ENCODE data around the gene MPZL3. TPM values are rescaled to one million over a fixed set of nuclear protein-coding genes. Genes with fewer than 3 reads are reported as not detected.

MPZL3 gene
- total RNA-seq, 6 donors from 2014 or later: 2.3 to 27.7 (median 10.4) TPM

GRCh38 chr11:118212131-118212725 is 39.9 kb downstream of the MPZL3 start:
- DNase-seq: peak in 1 of 2 donors; percentile 79
- Histone ChIP-seq H3K27ac (peak overlapping the region; percentile 36 to 71 (median 44)), H3K4me1 (peaks cover 9 to 57% (median 32%) of the 10 kb centered on the region in 4 donors)

GRCh38 chr11:118211006-118211405 is 41.2 kb downstream of the MPZL3 start:
- no peak overlapping the region for H3K4me3 ChIP-seq
- H3K4me1 ChIP-seq: peaks cover 16 to 55% (median 32%) of the 10 kb centered on the region in 4 donors
- WGBS, 2 donors: 60 to 64% methylated on average over 6 of the region's 6 CpGs
- ATAC-seq (ENCODE audit: low FRiP score in 2 of 2) (no peak), DNase-seq (no peak)
- H3K27me3 ChIP-seq: no peaks in the 10 kb centered on the region
- no peak for TF ChIP-seq POLR2AphosphoS5 (IDR thresholded peaks at IDR 0.05)
- no peak for TF ChIP-seq POLR2A (IDR thresholded peaks at IDR 0.05)
- no peak for TF ChIP-seq EP300 (IDR thresholded peaks at IDR 0.05)
- no peak for TF ChIP-seq CTCF (IDR thresholded peaks at IDR 0.05)
- H3K9me3 ChIP-seq: no peaks in the 10 kb centered on the region
- peak overlapping the region in 3 of 4 donors; percentile 36 to 71 (median 48) for H3K27ac ChIP-seq
- H3K36me3 ChIP-seq: no peaks in the 10 kb centered on the region

More at GRCh38 chr11:118212131-118212725, 39.9 kb downstream of the MPZL3 start:
- H3K27me3 ChIP-seq: no peaks in the 10 kb centered on the region
- H3K4me3 ChIP-seq: no peak overlapping the region
- 58 to 89% methylated on average over 5 to 7 of the region's 7 CpGs for WGBS, 2 donors
- H3K9me3 ChIP-seq: no peaks in the 10 kb centered on the region
- H3K36me3 ChIP-seq: no peaks in the 10 kb centered on the region
- peak; percentile 35 to 82 for ATAC-seq (ENCODE audit: low FRiP score in 2 of 2)
- TF ChIP-seq CTCF (IDR thresholded peaks at IDR 0.05) (no peak), POLR2AphosphoS5 (IDR thresholded peaks at IDR 0.05) (peak; percentile 16 to 17), POLR2A (IDR thresholded peaks at IDR 0.05) (no peak), EP300 (IDR thresholded peaks at IDR 0.05) (peak in 1 of 4 donors; percentile 2)

GRCh38 chr11:118210323-118210722 is 41.8 kb downstream of the MPZL3 start:
- no peaks in the 10 kb centered on the region for H3K9me3 ChIP-seq
- ATAC-seq (ENCODE audit: low FRiP score in 2 of 2): no peak
- TF ChIP-seq EP300 (IDR thresholded peaks at IDR 0.05) (no peak), POLR2AphosphoS5 (IDR thresholded peaks at IDR 0.05) (no peak), CTCF (IDR thresholded peaks at IDR 0.05) (no peak), POLR2A (IDR thresholded peaks at IDR 0.05) (no peak)
- no peak overlapping the region for H3K27ac ChIP-seq
- H3K27me3 ChIP-seq: no peaks in the 10 kb centered on the region
- 83 to 87% methylated on average over 7 of the region's 7 CpGs for WGBS, 2 donors
- H3K4me3 ChIP-seq: no peak overlapping the region
- H3K4me1 ChIP-seq: peaks cover 16 to 51% (median 34%) of the 10 kb centered on the region in 4 donors
- no peak for DNase-seq
- H3K36me3 ChIP-seq: no peaks in the 10 kb centered on the region

- ATAC-seq (ENCODE audit: low FRiP score in 2 of 2) (no peak), DNase-seq (no peak)
- 90 to 92% methylated on average over 3 of the region's 3 CpGs for WGBS, 2 donors
- H3K27ac ChIP-seq: no peak overlapping the region
- no peak overlapping the region for H3K4me3 ChIP-seq
- no peaks in the 10 kb centered on the region for H3K9me3 ChIP-seq
- H3K27me3 ChIP-seq: peaks cover 0 to 2% (median 0%) of the 10 kb centered on the region in 4 donors
- no peak for TF ChIP-seq POLR2A (IDR thresholded peaks at IDR 0.05)
- no peak for TF ChIP-seq POLR2AphosphoS5 (IDR thresholded peaks at IDR 0.05)
- TF ChIP-seq EP300 (IDR thresholded peaks at IDR 0.05): no peak
- TF ChIP-seq CTCF (IDR thresholded peaks at IDR 0.05): no peak
- H3K36me3 ChIP-seq: no peaks in the 10 kb centered on the region
- peaks cover 16 to 41% (median 27%) of the 10 kb centered on the region in 4 donors for H3K4me1 ChIP-seq
These were observed 43.1 kb downstream of the MPZL3 start for GRCh38 chr11:118209033-118209432.

- Histone ChIP-seq H3K36me3 (peaks cover 0 to 4% (median 0%) of the 10 kb centered on the region in 4 donors), H3K9me3 (no peaks in the 10 kb centered on the region), H3K4me3 (no peak overlapping the region), H3K4me1 (peaks cover 12 to 24% (median 18%) of the 10 kb centered on the region in 4 donors), H3K27me3 (peaks cover 0 to 2% (median 0%) of the 10 kb centered on the region in 4 donors), H3K27ac (peak overlapping the region in 3 of 4 donors; percentile 39 to 74 (median 64))
- 79 to 90% methylated on average over 2 of the region's 2 CpGs for WGBS, 2 donors
- no peak for ATAC-seq (ENCODE audit: low FRiP score in 2 of 2)
- DNase-seq: no peak
- TF ChIP-seq CTCF (IDR thresholded peaks at IDR 0.05) (no peak), POLR2AphosphoS5 (IDR thresholded peaks at IDR 0.05) (no peak), POLR2A (IDR thresholded peaks at IDR 0.05) (no peak), EP300 (IDR thresholded peaks at IDR 0.05) (no peak)
These were observed 45.1 kb downstream of the MPZL3 start for GRCh38 chr11:118207079-118207478.

All from upper lobe of left lung (tissue), 6 donors.